Activated CD4-positive, alpha-beta T cell treated with anti-CD3 and anti-CD28 coated beads for 36 hours (primary cell): ENCODE results near the gene LAMB4. TPM values are rescaled to one million over a fixed set of nuclear protein-coding genes. Genes with fewer than 3 reads are reported as not detected.

Experiments used
- ATAC-seq: fragments of 200-7000 bp; cut with Tn5 transposase; one replicate; pipeline ENCODE4 v1.10.0; 2021; ENCODE audit warnings: mild to moderate bottlenecking, moderate library complexity
- CTCF ChIA-PET: fragments of 350-600 bp; sonication (Branson Sonifier 250); formaldehyde crosslinking; loops from one replicate; lab custom pipeline; 2021; ENCODE audit warnings: antibody characterized with exemption; lab: Charles Lee
- POLR2A ChIA-PET: fragments of 350-600 bp; sonication (Branson Sonifier 250); formaldehyde crosslinking; loops from one replicate; lab custom pipeline; 2021; ENCODE audit warnings: antibody characterized with exemption, inconsistent platforms; lab: Charles Lee
- DNase-seq: peaks from one replicate; pipeline ENCODE4 v3.0.0-alpha.2; 2020
- H3K27ac Mint-ChIP-seq: one replicate; pipeline ENCODE4 v1.8.0; 2021; ENCODE audit warnings: mixed read lengths
- H3K27me3 Mint-ChIP-seq: one replicate; pipeline ENCODE4 v1.8.0; 2021; ENCODE audit warnings: mixed read lengths
- H3K36me3 Mint-ChIP-seq: one replicate; pipeline ENCODE4 v1.8.0; 2021; ENCODE audit warnings: low read depth, mixed read lengths
- H3K4me1 Mint-ChIP-seq: one replicate; pipeline ENCODE4 v1.8.0; 2021; ENCODE audit warnings: mixed read lengths
- H3K4me3 Mint-ChIP-seq: one replicate; pipeline ENCODE4 v1.8.0; 2021; ENCODE audit warnings: mild to moderate bottlenecking, moderate library complexity, mixed read lengths
- H3K9me3 Mint-ChIP-seq: one replicate; pipeline ENCODE4 v1.8.0; 2021; ENCODE audit warnings: low read depth, mixed read lengths
- intact Hi-C, 2 experiments: fragments of 100-400 bp; cut with DNase I in 1 of 2; cut with micrococcal nuclease in 1 of 2; formaldehyde crosslinking; loops; one replicate each; pipeline versions ENCODE4 v1.14.2 to v1.15.1; 2022 to 2024; cut with DNase I, micrococcal nuclease
- total RNA-seq, 2 experiments: library from RNA; stranded (reverse); gene quantifications; one replicate each; pipeline ENCODE4 v1.2.3, GENCODE V29; 2021

Gene LAMB4, protein sequence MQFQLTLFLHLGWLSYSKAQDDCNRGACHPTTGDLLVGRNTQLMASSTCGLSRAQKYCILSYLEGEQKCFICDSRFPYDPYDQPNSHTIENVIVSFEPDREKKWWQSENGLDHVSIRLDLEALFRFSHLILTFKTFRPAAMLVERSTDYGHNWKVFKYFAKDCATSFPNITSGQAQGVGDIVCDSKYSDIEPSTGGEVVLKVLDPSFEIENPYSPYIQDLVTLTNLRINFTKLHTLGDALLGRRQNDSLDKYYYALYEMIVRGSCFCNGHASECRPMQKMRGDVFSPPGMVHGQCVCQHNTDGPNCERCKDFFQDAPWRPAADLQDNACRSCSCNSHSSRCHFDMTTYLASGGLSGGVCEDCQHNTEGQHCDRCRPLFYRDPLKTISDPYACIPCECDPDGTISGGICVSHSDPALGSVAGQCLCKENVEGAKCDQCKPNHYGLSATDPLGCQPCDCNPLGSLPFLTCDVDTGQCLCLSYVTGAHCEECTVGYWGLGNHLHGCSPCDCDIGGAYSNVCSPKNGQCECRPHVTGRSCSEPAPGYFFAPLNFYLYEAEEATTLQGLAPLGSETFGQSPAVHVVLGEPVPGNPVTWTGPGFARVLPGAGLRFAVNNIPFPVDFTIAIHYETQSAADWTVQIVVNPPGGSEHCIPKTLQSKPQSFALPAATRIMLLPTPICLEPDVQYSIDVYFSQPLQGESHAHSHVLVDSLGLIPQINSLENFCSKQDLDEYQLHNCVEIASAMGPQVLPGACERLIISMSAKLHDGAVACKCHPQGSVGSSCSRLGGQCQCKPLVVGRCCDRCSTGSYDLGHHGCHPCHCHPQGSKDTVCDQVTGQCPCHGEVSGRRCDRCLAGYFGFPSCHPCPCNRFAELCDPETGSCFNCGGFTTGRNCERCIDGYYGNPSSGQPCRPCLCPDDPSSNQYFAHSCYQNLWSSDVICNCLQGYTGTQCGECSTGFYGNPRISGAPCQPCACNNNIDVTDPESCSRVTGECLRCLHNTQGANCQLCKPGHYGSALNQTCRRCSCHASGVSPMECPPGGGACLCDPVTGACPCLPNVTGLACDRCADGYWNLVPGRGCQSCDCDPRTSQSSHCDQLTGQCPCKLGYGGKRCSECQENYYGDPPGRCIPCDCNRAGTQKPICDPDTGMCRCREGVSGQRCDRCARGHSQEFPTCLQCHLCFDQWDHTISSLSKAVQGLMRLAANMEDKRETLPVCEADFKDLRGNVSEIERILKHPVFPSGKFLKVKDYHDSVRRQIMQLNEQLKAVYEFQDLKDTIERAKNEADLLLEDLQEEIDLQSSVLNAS (N-terminal part only)
- not detected for total RNA-seq

GRCh38 chr7:108130261-108130660, at the start of gene LAMB4:
LAMB4 (minus strand) TSS chr7:108130361; CDS start chr7:108123164, 7,197 bp downstream.
- DNase-seq (no peak), ATAC-seq (no peak)
- intact Hi-C loops = no loop called here
- CTCF ChIA-PET = no interaction called here
- Mint-ChIP-seq H3K27me3 (peaks cover 2% of the 10 kb centered on the region), H3K4me1 (peaks cover 5% of the 10 kb centered on the region), H3K9me3 (no peaks in the 10 kb centered on the region), H3K36me3 (no peaks in the 10 kb centered on the region), H3K4me3 (no peak within 1 kb of the TSS), H3K27ac (no peak within 1 kb of the TSS)
- POLR2A ChIA-PET = no interaction called here

- no peak for ATAC-seq
- Mint-ChIP-seq H3K4me1 (no peaks in the 10 kb centered on the region), H3K4me3 (no peak overlapping the region), H3K27ac (no peak overlapping the region), H3K27me3 (peaks cover 2% of the 10 kb centered on the region), H3K9me3 (no peaks in the 10 kb centered on the region), H3K36me3 (no peaks in the 10 kb centered on the region)
- ChIA-PET CTCF (interaction anchor here (0.7 to 2.2 kb wide), 8 partner anchors 16 to 419 kb away, joined by 3 to 8 read pairs (median 4); no protein-coding TSS in a partner anchor), POLR2A (no interaction called here)
- intact Hi-C loops = no loop called here
- no peak for DNase-seq
Observed at GRCh38 chr7:108178398-108178797, 48.2 kb upstream of the LAMB4 start.

DNA sequence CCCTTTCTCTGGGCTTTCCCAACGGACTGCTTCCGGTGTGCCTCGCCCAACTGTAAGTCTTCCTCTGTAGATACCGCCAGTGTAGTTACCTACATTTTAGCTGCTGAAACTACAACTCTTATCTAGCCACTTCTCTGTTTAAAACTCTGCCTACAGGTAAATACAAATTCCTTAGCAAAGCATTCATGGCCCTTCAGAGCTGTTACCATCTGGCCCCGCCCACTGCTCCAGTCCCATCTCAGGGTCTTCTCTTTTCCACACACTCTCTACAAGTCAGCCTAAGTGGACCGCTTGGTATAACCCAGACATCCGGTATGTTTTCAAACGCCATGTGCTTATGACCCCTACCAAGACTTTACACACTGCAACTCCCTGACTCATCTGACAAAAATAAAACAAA, 41.0 kb upstream of the LAMB4 start:
- no peaks in the 10 kb centered on the region for H3K36me3 Mint-ChIP-seq
- ATAC-seq (no peak), DNase-seq (no peak)
- H3K4me3 Mint-ChIP-seq = no peak overlapping the region
- ChIA-PET CTCF (interaction anchor here (0.7 to 1.2 kb wide), 2 partner anchors 12 to 328 kb away, joined by 3 to 5 read pairs; no protein-coding TSS in a partner anchor), POLR2A (no interaction called here)
- intact Hi-C loops = no loop called here
- no peaks in the 10 kb centered on the region for H3K27me3 Mint-ChIP-seq
- no peaks in the 10 kb centered on the region for H3K4me1 Mint-ChIP-seq
- H3K9me3 Mint-ChIP-seq = no peaks in the 10 kb centered on the region
- H3K27ac Mint-ChIP-seq = no peak overlapping the region

- ChIA-PET POLR2A (no interaction called here), CTCF (interaction anchor here (0.7 kb wide), 1 partner anchor 329 kb away, joined by 3 read pairs; no protein-coding TSS in a partner anchor)
- intact Hi-C loops = no loop called here
- Mint-ChIP-seq H3K27ac (no peak overlapping the region), H3K36me3 (no peaks in the 10 kb centered on the region), H3K4me3 (no peak overlapping the region), H3K9me3 (no peaks in the 10 kb centered on the region), H3K4me1 (no peaks in the 10 kb centered on the region), H3K27me3 (no peaks in the 10 kb centered on the region)
- DNase-seq (no peak), ATAC-seq (no peak)
Observed at GRCh38 chr7:108170251-108170650, 40.1 kb upstream of the LAMB4 start.

- Mint-ChIP-seq H3K4me3 (no peak overlapping the region), H3K27me3 (peaks cover 4% of the 10 kb centered on the region), H3K36me3 (no peaks in the 10 kb centered on the region), H3K27ac (no peak overlapping the region), H3K4me1 (no peaks in the 10 kb centered on the region), H3K9me3 (no peaks in the 10 kb centered on the region)
- CTCF ChIA-PET = interaction anchor here (1.0 kb wide), 1 partner anchor 15 kb away, joined by 3 read pairs; no protein-coding TSS in a partner anchor
- intact Hi-C loops = no loop called here
- DNase-seq = no peak
- ATAC-seq = no peak
- POLR2A ChIA-PET = no interaction called here
Observed at GRCh38 chr7:108167460-108167859, 37.3 kb upstream of the LAMB4 start.

- ChIA-PET POLR2A (no interaction called here), CTCF (interaction anchor here (1.0 kb wide), 1 partner anchor 16 kb away, joined by 3 read pairs; no protein-coding TSS in a partner anchor)
- Mint-ChIP-seq H3K27me3 (peaks cover 4% of the 10 kb centered on the region), H3K4me3 (no peak overlapping the region), H3K27ac (no peak overlapping the region), H3K9me3 (no peaks in the 10 kb centered on the region), H3K36me3 (no peaks in the 10 kb centered on the region), H3K4me1 (no peaks in the 10 kb centered on the region)
- DNase-seq (no peak), ATAC-seq (no peak)
- intact Hi-C loops = no loop called here
Observed at GRCh38 chr7:108166687-108167086, 36.5 kb upstream of the LAMB4 start.

- no peak overlapping the region for H3K4me3 Mint-ChIP-seq
- no peaks in the 10 kb centered on the region for H3K9me3 Mint-ChIP-seq
- H3K36me3 Mint-ChIP-seq = no peaks in the 10 kb centered on the region
- intact Hi-C loops = no loop called here
- H3K27me3 Mint-ChIP-seq = peaks cover 6% of the 10 kb centered on the region
- DNase-seq (no peak), ATAC-seq (no peak)
- POLR2A ChIA-PET = no interaction called here
- H3K27ac Mint-ChIP-seq = no peak overlapping the region
- CTCF ChIA-PET = no interaction called here
- H3K4me1 Mint-ChIP-seq = no peaks in the 10 kb centered on the region
Observed at GRCh38 chr7:108165723-108166122, 35.6 kb upstream of the LAMB4 start.

- no peak for DNase-seq
- no peak for ATAC-seq
- no peak overlapping the region for H3K27ac Mint-ChIP-seq
- H3K4me3 Mint-ChIP-seq = no peak overlapping the region
- POLR2A ChIA-PET = no interaction called here
- H3K4me1 Mint-ChIP-seq = no peaks in the 10 kb centered on the region
- H3K36me3 Mint-ChIP-seq = no peaks in the 10 kb centered on the region
- intact Hi-C loops = no loop called here
- CTCF ChIA-PET = no interaction called here
- H3K27me3 Mint-ChIP-seq = peaks cover 6% of the 10 kb centered on the region
- no peaks in the 10 kb centered on the region for H3K9me3 Mint-ChIP-seq
Observed at GRCh38 chr7:108164946-108165345, 34.8 kb upstream of the LAMB4 start.

DNA sequence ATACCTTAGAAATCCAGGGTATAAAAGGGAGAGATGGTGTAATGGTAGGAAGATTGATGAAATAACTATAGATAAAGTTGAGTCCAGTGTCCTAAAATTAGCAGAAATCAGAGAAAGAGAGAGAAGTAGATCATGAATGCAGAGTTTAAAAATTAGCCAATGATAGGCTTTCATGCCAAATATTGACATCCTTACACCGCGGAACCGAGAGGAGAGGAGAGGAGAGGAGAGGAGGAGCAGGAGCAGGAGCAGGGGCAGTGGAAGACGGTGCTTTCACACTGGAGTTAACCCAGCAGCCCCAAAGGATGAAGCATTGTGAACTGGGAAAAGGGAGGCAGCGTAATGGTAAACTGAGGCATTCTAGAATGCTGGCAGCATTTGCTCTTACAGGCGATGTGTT, 34.2 kb upstream of the LAMB4 start:
- H3K4me3 Mint-ChIP-seq = no peak overlapping the region
- DNase-seq (no peak), ATAC-seq (no peak)
- POLR2A ChIA-PET = no interaction called here
- no peaks in the 10 kb centered on the region for H3K36me3 Mint-ChIP-seq
- no peaks in the 10 kb centered on the region for H3K4me1 Mint-ChIP-seq
- no peak overlapping the region for H3K27ac Mint-ChIP-seq
- CTCF ChIA-PET = no interaction called here
- no peaks in the 10 kb centered on the region for H3K9me3 Mint-ChIP-seq
- peaks cover 7% of the 10 kb centered on the region for H3K27me3 Mint-ChIP-seq
- intact Hi-C loops = no loop called here

GRCh38 chr7:108158776-108159175, 28.6 kb upstream of the LAMB4 start:
- no peak overlapping the region for H3K4me3 Mint-ChIP-seq
- DNase-seq (no peak), ATAC-seq (no peak)
- no peak overlapping the region for H3K27ac Mint-ChIP-seq
- no peaks in the 10 kb centered on the region for H3K36me3 Mint-ChIP-seq
- POLR2A ChIA-PET = no interaction called here
- peaks cover 6% of the 10 kb centered on the region for H3K4me1 Mint-ChIP-seq
- no peaks in the 10 kb centered on the region for H3K9me3 Mint-ChIP-seq
- CTCF ChIA-PET = no interaction called here
- H3K27me3 Mint-ChIP-seq = peaks cover 12% of the 10 kb centered on the region
- intact Hi-C loops = no loop called here
